HUDEP-2 (cell line): ENCODE data around the gene ROR2.

Experiments used
- DNase-seq, 76 experiments: peaks; one replicate each; lab custom pipeline; 2025; ENCODE audit not compliant: unreplicated experiment in 76 of 76; lab: John Stamatoyannopoulos, UW

Gene ROR2

DNA sequence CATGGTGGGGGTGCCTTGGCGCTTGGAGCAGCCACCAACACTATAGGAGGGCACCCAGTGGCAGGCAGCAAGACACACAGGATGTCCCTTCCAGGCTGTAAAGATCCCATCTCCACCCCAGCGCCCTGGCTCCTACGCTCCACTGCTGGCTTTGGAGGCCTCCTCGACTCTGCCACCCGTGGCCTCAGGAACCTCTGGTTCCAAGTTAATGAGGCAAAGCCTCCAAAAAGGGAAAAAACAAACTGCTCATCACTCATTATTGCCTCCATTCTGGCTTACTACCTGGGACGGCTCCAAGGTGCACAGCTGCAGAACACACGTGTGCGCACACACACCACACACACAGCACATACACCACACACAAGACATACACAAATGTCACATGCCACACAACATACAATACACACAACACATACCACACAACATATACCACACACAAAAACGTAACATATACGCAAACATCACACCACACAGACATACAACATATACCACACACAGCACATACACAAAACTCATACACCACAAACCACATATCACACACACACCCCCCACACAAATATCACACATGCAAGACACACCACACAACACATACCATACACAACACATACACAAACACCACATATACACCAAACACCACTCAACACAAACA, 45.3 kb downstream of the ROR2 start:
- DNase-seq, result peak in 1 of 76 experiments; percentile 9

DNA sequence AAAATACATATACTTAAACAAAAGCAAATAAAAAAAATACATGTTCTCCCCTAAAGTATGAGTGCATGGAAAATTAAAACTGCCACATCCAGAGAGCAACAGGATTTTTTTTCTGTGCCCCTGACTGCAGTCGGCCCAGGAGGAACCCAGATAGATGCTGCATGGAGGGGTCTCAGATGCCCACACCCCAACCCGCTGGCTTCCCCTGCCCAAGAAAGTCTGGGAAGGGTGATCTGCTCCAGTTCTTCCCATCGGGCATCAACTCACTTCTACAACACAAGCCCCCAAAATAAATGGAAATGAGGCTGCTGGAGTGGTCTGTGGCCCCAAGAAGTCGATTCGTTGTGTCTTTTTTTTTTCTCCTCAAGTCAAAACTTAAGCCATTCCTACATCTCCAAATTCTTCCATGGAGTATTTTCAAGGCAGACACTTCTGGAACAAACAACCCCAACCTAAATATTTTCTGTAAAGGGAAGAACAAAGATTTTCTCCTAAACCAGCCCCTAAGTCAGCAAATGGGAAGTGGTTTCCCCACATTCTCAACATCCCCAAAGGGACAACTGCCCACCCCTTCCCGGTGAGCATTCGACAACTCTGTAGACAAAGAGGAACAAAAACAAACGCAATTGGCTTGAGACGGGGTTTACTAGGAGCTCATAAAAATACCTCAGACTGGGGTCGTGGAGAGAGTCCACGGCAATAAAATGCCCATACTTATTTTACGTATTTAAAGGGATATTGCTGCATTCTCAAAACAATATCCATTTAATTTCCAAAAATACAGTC, 46.7 kb downstream of the ROR2 start:
- no peak for DNase-seq

DNA sequence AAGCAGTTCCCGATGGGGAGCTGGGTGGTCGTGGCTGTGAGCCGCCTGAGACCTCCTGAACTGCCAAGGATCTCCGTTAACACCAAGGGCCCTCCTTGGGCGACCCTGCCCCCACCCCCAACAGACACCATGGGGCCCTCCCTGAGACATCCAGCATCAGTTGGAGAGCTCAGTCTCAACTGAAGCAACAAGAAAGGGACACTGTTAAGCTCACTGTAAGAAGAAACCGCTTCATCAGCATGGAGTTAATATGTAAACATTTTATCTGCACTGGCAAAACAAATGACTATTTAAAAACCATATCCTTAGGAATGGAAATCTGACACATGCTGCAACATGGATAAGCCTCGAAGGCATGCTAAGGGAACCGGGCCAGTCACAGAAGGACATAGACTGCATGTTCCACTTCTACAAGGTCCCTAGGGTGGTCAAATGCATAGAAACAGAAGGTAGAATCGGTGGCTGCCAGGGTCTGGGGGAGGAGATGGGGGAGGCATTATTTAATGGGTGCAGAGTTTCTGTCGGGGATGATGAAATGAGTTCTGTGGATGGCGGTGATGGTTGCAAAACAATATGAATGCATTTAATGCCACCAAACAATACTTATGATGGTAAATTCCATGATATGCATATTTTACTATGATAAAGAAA, 47.4 kb downstream of the ROR2 start:
- no peak for DNase-seq

DNA sequence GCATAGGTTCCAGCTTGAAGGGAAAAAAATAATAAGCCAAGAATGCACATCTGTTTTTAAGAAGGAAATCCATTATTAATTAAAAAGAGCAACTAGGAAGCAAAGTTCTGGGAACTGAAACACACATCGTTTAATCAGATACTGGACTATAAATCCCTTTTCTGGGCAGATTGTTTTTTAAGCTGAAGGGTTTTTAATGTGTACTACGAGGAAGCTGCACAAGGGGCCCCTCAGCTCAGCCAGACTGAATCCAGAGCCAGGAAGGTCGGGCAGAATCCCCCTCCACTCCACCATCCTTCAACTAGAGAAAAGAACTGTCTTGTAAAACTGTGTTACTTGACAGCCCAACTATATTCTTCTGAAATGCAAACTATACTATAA, 49.2 kb downstream of the ROR2 start:
- no peak for DNase-seq

DNA sequence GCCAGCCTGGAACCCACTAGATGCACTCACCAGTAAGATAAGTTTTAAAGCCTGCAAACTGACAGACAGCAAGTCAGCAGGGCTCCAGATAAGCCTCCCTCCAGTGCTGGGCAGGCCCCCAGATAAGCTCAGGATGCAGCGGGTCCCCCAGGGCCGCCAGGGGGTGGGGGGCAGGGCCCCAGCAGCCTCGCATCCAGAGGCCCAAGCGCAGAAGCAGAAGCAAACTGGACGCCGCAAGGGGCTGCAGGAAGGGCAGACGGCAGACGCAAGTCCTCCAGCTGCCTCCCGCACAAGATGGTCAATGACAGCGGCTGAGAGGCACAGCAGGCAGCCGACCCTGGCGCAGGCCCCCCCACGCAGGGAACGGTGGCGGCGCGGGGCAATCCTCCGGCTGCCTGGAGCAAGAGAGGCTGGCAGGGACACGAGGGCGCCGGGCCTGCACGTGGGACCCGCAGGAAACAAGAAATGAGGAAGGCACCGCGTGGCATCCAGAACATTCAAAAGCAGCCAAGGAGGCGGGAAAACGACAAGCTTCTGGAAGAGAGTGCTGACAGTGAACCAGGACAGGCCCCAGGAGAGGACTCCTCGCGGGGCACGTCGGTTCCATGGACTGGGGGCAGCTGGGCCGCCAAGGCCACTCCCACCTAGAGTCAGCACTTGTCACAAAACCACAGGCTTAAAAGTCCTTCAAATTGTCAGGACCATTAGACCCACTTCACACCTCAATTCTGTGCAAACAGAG, 49.8 kb downstream of the ROR2 start:
- DNase-seq, result peak; percentile 36 to 91 (median 79)

DNA sequence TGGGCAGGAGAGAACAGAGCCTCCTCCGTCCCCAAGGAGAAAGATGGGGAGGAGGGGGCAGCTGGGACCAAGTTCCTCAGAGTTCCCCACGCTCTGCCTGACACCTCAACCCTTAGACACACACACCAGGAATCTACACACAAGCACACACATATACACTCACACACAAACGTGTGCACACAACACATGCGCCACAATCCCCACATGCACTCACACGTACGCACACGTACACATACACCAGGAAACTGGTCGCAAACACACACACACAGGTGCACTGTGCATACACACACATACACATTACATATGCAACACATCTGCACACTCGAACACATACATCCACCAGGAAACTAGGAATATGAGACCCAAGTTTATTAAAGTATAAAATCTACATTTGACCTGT, 50.4 kb downstream of the ROR2 start:
- peak in 12 of 76 experiments; percentile 13 to 67 (median 52) for DNase-seq

DNA sequence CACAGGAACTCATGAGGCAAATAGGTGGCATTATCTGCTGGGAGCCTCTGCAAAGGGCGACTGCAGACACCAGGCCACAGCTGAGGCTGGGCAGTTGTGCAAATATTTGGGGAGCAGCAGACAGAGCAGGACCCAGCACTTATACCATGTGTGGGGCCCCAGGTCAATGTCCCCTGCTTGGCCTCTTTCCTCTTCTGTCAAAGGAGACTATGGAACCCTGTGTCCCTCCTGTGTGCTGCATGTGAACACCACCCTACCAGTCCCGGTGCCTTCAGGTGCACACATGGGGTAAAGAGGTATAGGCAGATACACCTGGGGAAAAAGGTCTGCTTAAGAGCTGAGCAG, 50.8 kb downstream of the ROR2 start:
- DNase-seq, result peak in 5 of 76 experiments; percentile 20 to 50 (median 41)

DNA sequence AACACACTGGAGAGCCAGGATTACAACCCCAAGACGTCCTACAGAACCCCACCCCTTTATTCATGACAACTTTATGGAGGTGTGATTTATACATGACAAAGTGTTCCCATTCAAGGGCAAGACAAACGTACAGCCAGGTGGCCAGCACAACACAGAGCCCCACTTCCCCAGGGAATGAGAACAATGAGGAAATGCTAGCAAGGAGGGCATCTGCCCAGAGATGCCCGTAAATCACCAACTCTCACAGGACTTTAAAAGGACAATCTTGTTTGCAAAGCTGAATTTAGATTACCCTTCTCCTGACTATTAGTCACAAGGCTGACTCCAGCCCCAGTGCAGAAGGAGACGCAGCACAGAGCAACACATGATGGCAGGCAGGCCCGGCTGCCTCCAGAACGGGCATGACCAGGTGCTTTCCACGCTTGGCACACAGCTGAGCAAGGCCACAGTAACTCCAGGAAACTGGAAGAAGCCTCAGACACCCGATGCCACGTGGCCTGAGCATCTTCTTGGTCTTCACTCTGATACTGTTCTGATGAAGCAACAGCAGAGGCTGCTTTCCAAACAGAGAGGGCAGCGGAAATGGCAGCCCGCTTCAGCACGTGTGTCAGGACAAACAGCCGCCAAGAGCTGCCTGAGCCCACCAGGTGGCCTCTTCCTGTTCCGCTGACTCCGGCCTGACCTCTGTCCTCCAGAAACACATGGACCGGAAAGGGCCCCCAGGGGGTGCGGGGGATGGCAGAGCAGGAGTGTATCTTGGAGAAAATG, 51.4 kb downstream of the ROR2 start:
- DNase-seq, result peak in 6 of 76 experiments; percentile 15 to 41 (median 30)

DNA sequence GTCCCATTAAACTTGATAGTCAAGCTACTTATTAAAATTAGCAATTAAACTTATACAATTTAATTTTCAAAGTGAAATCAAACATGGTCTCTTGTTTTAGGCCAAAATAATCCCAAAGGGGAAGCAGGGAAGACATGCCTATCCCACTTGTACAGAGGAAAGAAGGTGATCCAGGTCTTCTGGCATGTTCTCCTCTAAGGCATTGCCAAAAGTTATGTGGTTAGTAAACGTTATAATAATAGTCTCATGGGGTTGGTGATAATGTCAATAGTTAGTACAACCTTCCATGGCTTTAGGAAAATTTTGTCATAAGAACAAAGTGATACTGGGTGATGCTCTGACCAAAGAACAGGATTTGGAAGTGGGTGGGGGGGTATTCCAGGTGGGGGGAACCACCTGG, 52.8 kb downstream of the ROR2 start:
- no peak for DNase-seq

DNA sequence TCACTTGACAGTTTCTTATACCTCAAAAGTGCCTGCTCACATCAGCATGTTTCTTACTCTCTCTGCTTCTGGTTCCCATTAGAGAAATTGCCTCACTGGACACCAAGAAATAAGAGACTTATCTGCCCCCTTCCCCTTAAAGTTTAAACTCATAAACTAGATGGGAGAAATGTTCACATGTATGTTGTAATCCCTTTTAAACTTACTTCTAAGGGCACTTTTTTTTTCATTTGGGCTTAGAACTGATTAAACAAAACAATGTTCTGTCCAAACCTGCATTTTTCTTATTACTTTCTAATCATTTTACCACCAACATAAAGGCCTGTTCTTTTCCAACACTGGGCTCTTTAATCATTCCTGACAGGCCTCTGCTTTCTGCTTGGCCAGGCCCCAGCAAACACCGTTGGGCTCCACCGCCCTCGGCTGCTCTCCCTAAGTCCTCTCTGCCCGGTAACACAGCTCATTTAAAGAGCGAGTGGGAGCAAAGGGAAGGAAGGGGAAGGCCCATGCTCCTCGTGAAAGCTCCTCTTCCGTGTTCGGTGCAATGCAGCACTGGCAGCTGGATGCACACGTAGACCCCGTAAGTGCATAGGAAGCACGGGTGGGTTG, 53.4 kb downstream of the ROR2 start:
- peak in 50 of 76 experiments; percentile 6 to 60 (median 33) for DNase-seq

DNA sequence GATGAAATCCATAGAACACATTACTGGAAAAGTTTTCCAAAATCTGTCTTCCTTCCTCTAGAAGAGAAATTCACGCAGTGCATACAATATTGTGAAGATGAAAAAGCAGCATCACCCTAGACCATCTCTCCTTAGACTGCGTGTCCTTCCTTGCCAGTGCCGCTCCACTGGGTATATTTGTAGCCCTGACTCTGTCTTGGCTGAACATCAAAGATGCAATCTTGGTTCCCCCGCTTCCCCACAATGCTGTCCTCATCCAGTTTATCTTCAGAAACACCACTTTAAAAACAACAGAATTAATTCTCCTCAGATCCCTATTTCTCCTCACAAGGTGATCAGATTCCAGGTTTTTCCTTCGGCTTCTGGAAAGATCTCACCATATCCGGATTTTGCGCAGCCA, 53.9 kb downstream of the ROR2 start:
- DNase-seq, result peak in 62 of 76 experiments; percentile 14 to 76 (median 47)

DNA sequence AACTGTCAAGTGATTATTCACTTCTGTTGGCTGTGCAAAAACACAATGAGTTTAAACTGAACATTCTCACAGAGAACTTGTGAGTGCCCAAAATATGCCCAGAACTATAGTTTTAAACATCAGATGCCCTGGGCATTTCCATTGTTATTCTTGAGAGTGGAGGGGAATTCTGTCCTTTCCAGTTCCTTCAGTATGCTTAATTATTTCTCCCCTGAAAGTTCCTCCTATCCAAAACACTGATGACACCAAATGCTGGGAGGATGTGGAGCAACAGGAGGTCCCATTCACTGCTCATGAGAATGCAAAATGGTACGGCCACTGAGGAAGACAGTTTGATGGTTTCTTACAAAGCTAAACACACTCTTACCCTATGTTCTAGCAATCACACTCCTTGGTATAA, 55.5 kb downstream of the ROR2 start:
- no peak for DNase-seq

DNA sequence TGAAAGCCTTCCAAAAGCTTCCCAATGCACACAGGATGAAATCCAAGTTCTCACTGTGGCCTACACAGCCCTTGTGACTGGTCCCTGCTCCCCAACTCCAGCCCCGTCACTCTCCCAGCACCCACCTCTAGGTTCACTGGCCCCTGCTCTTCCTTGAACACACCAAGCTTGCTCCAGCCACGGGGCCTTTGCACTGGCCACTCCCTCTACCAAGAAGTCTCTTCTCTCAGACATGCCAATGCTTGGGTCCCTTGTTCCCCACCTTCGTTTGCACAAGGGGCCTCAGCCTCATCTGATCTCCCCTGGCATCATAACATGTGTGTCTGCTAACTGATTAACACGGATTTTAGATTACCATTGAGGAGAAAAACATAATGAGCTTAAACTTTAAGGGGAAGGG, 56.0 kb downstream of the ROR2 start:
- DNase-seq, result no peak

DNA sequence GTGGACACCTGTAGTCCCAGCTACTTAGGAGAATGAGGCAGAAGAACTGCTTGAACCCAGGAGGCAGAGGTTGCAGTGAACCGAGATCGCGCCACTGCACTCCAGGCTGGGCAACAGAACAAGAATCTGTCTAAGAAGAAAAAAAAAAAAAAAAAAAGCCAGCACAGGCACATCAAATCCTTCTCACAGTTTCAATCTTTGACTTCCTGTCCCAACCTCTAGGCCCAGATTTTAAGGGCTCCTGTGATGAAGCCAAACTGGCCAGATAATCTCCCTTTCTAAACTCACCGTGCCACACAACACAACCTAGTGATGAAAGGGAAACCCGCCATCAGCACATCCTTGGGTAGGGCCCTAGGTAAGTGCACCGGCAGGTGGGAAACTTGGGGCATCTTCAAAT, 58.1 kb downstream of the ROR2 start:
- no peak for DNase-seq

DNA sequence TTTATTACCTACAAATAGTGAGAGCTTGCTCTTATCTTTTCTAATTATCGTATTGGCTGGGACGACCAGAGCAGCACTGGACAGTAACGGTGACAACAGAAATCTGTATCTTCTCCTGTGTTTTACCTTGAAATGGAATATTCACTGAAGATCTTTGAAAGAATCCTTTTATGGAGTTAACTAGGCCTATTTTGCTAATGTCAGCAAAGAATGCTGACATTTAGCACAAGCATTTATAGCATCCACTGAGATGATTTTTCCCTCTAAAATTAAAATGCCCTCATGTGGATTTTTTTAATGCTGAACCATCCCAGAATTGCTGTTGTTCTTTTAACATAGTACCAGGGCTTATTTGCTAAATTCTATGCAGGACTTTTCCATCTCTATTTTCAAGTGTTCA, 59.4 kb downstream of the ROR2 start:
- no peak for DNase-seq

DNA sequence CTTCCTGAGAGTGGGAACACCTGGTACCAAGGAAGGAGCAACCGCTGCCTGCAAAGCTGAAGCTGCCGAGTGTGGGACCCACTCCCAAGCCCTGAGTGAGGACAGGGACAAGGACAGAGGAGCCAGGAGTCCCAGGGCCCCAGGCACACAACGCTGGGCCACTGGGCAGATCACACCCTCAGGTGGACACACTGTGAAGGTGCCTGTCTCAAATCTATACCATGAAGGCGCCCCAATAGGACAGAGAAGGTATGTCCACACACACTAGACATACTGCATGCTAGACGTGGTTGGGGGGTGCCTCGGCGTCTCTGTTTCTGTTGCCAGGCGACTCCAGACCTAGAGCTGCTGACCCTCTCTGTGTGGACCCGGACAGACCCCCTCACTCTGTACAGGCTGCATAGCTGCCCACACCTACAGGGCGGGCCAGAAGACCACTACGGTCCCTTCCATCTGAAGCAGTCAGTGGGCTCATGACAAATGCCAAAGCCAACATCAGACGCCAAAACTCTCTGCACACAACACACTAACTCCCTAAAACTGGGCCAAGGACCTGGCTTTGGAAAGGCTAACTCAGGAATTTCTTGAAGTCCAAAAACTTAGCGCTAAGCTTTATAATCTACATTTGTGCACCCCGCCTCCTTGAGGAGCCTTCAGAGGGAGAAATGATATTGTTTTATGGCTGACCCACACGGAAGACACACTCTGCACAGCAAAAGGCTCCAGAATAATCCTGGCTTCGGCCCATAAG, 60.7 kb downstream of the ROR2 start:
- no peak for DNase-seq

DNA sequence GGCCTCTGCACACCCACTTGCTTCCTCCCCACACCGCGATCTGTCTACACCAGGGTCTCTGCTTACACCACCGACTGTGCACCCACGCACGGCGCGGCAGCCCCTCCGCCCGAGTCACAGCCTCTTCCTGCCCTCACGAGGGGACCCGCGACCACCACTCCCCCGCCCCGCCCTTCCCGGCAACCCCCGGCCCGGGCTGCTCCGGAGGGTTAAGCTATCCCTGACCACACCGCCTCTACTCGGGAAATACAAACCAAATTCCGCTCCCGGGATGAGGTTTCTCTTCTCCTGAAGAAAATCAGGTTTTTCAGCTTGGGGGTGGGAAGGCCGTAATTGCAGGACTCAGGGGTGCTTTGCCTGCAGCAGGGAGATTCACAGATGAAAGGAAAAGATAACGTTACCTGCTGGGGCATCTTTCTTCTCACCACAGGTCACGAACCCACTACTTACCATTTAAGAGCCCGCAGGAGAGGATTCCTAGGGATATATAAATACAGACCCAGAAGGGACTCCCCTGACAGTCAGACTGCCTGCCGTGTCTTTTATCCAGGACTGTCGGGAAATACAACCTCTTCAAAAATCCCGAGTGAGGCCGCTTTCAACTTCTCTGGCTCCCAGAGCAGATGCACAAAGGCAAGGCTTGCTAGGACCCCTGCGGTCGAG, 63.5 kb downstream of the ROR2 start:
- no peak for DNase-seq

DNA sequence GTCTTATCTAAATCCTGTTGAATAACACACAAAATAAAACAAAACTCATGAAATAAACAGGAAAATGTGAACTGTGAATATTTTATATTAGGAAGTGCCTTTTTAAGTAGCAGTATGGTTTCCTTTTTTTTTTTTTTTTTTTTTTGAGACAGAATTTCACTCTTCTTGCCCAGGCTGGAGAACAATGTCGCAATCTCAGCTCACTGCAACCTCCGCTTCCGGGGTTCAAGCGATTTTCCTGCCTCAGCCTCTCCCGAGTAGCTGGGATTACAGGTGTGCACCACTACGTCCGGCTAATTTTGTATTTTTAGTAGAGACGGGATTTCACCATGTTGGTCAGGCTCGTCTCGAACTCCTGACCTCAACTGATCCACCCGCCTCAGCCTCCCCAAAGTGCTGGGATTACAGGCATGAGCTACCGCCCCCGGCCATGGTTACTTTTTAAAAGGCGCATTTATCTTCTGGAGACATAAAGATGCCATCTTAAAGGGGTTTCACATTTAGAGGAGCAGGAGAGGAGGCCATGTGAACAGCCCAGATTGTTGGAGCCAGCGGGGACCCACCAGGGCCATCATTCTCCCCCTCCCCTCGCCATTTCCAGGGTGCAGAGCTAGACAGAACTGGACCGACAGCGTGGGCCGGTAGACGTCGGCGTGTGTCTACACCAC, 64.1 kb downstream of the ROR2 start:
- DNase-seq, result no peak
